Osteoblast (primary cell): ENCODE results near the gene ARRDC3. TPM values are rescaled to one million over a fixed set of nuclear protein-coding genes. Genes with fewer than 3 reads are reported as not detected.
A peak's percentile ranks its signal among the peaks of the same experiment; 100 is the strongest.

Experiments
- DNase-seq: peaks from one replicate; pipeline ENCODE4 v3.0.0; 2011; ENCODE audit warnings: low spot score, mixed read lengths; ENCODE audit not compliant: insufficient read length; ENCODE audit errors: missing footprints
- H2AFZ ChIP-seq: 2 replicates; pipeline ENCODE4 v1.6.0; 2011; ENCODE audit warnings: mild to moderate bottlenecking, low read length
- H3K27ac ChIP-seq: 2 replicates; pipeline ENCODE4 v1.5.1; 2011; ENCODE audit warnings: mild to moderate bottlenecking, low read depth, low read length, moderate library complexity
- H3K27me3 ChIP-seq: 2 replicates; pipeline ENCODE4 v1.6.0; 2012; ENCODE audit warnings: mild to moderate bottlenecking, control low read depth, inconsistent platforms, low read length, moderate library complexity; ENCODE audit not compliant: insufficient read depth
- H3K36me3 ChIP-seq: 2 replicates; pipeline ENCODE4 v1.5.1; 2011; ENCODE audit warnings: mild to moderate bottlenecking, low read length, control low read depth, moderate library complexity; ENCODE audit not compliant: insufficient read depth
- H3K4me1 ChIP-seq: 2 replicates; pipeline ENCODE4 v1.5.1; 2011; ENCODE audit warnings: mild to moderate bottlenecking, low read length, control low read depth, moderate library complexity; ENCODE audit not compliant: insufficient read depth
- H3K4me2 ChIP-seq: 2 replicates; pipeline ENCODE4 v1.6.0; 2011; ENCODE audit warnings: mild to moderate bottlenecking, low read length; ENCODE audit not compliant: insufficient read depth
- H3K4me3 ChIP-seq: fragments of 200-600 bp; sonication (generic); 3 replicates; pipeline ENCODE4 v1.5.1; 2012; ENCODE audit warnings: mild to moderate bottlenecking, low read length, inconsistent platforms; ENCODE audit not compliant: insufficient read depth
- H3K79me2 ChIP-seq: 2 replicates; pipeline ENCODE4 v1.6.0; 2012; ENCODE audit warnings: mild to moderate bottlenecking, low read length, control low read depth, inconsistent platforms; ENCODE audit not compliant: insufficient read depth
- H3K9me3 ChIP-seq: 2 replicates; pipeline ENCODE4 v1.5.1; 2011; ENCODE audit warnings: low read depth, low read length, control low read depth
- H4K20me1 ChIP-seq: 2 replicates; pipeline ENCODE4 v1.6.0; 2012; ENCODE audit warnings: mild to moderate bottlenecking, low read length, control low read depth; ENCODE audit not compliant: insufficient read depth
- total RNA-seq: library from RNA; depleted of rRNA; stranded (reverse); fragments of >200 nt; gene quantifications from 2 replicates; pipeline ENCODE4 v1.2.3, GENCODE V29; 2012
- TF ChIP-seq, protein P1 (sequence below): IDR thresholded peaks from 2 replicates; pipeline ENCODE4 v1.5.1; 2011; ENCODE audit warnings: mild to moderate bottlenecking, low read depth, low read length, moderate library complexity; ENCODE audit errors: extremely low read depth

ARRDC3 gene
- total RNA-seq, 1 donor, result 101 TPM

DNA sequence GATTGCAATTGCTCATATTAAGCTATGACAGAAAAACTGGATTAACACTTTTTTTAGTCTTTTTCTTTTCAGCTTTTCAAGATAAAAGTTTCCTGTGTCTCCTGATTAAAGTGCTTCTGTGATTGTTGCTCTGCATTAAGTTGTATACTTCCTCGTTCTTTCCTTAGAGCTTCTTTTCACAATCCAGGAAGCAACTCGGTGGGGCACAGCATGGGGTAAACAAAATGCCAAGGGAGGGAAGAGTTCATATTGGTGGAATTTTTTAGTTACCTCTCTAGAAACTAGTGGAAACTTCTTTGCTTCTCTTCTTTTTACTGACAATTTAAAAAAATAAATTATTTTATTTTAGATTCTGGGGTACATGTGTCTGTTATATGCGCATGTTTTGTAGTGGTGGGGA, 37.8 kb upstream of the ARRDC3 start:
- H3K4me1 ChIP-seq, result no peaks in the 10 kb centered on the region
- TF ChIP-seq, protein P1, sequence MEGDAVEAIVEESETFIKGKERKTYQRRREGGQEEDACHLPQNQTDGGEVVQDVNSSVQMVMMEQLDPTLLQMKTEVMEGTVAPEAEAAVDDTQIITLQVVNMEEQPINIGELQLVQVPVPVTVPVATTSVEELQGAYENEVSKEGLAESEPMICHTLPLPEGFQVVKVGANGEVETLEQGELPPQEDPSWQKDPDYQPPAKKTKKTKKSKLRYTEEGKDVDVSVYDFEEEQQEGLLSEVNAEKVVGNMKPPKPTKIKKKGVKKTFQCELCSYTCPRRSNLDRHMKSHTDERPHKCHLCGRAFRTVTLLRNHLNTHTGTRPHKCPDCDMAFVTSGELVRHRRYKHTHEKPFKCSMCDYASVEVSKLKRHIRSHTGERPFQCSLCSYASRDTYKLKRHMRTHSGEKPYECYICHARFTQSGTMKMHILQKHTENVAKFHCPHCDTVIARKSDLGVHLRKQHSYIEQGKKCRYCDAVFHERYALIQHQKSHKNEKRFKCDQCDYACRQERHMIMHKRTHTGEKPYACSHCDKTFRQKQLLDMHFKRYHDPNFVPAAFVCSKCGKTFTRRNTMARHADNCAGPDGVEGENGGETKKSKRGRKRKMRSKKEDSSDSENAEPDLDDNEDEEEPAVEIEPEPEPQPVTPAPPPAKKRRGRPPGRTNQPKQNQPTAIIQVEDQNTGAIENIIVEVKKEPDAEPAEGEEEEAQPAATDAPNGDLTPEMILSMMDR, result no peak
- no peak overlapping the region for H3K27ac ChIP-seq
- no peak overlapping the region for H2AFZ ChIP-seq
- no peaks in the 10 kb centered on the region for H3K36me3 ChIP-seq
- DNase-seq, result no peak
- no peak overlapping the region for H3K4me2 ChIP-seq
- no peaks in the 10 kb centered on the region for H4K20me1 ChIP-seq
- no peaks in the 10 kb centered on the region for H3K27me3 ChIP-seq
- no peaks in the 10 kb centered on the region for H3K9me3 ChIP-seq
- no peaks in the 10 kb centered on the region for H3K79me2 ChIP-seq
- no peak overlapping the region for H3K4me3 ChIP-seq

DNA sequence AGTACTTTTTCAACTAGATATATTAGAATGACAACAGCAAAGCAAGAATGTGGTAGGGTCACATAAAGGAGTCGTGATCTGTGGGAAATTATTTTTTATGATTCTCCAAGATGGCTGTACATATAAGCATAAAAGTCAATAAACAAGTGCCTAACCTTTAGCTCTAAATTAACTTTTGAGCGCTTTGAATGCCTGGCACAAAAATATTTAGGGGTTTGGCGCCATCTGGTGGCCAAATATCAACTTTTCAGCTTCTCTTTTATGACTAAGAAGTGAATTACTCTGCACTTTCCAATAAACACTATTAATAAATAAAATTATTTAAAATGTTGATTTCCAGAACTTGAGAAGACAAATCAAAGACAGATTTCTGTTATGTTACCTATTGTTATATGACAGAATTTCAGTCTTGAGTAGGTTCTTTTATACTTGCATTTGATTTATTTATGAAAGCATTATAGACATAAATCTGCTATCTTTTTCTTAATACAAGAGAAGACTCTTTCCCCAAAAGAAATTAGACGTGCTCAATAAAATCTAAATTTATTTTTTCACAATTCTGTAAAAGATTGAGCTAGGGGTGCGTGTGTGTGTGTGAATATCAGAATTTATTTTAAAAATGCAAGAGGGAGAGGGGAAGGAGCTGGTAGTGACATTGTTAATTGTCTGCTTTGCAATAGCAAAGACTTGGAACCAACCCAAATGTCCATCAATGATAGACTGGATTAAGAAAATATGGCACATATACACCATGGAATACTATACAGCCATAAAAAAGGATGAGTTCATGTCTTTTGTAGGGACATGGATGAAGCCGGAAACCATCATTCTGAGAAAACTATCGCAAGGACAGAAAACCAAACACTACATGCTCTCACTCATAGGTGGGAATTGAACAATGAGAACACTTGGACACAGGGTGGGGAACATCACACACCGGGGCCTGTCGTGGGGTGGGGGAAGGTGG, 36.7 kb upstream of the ARRDC3 start:
- Histone ChIP-seq H3K9me3 (no peaks in the 10 kb centered on the region), H4K20me1 (no peaks in the 10 kb centered on the region), H3K27ac (no peak overlapping the region), H3K4me1 (no peaks in the 10 kb centered on the region), H3K27me3 (no peaks in the 10 kb centered on the region), H2AFZ (no peak overlapping the region), H3K36me3 (no peaks in the 10 kb centered on the region), H3K4me3 (no peak overlapping the region), H3K4me2 (no peak overlapping the region), H3K79me2 (no peaks in the 10 kb centered on the region)
- no peak for DNase-seq
- TF ChIP-seq, protein P1, result peak; percentile 65

DNA sequence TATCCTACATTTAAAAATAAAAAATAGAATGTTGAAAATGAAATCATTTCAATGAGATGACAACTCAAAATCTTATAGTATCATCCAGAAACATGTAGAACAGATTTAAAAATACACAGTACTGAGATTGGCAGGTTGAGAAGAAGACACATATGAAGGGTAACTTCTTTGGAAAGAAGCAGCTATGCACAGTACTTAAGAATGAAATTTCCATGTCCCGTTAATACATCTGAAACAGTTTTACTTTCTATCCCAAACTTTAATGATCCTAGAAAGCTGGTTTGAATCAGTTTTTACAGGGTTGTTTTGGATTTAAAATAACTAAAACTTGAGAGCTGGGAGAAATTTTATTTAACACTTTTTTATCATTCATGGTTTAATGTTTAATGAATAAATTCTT, 36.0 kb upstream of the ARRDC3 start:
- H3K27ac ChIP-seq, result no peak overlapping the region
- TF ChIP-seq, protein P1, result no peak
- no peaks in the 10 kb centered on the region for H4K20me1 ChIP-seq
- H3K79me2 ChIP-seq, result no peaks in the 10 kb centered on the region
- no peak overlapping the region for H3K4me3 ChIP-seq
- no peak overlapping the region for H3K4me2 ChIP-seq
- no peak for DNase-seq
- no peaks in the 10 kb centered on the region for H3K36me3 ChIP-seq
- no peaks in the 10 kb centered on the region for H3K9me3 ChIP-seq
- no peak overlapping the region for H2AFZ ChIP-seq
- H3K27me3 ChIP-seq, result no peaks in the 10 kb centered on the region
- H3K4me1 ChIP-seq, result no peaks in the 10 kb centered on the region

DNA sequence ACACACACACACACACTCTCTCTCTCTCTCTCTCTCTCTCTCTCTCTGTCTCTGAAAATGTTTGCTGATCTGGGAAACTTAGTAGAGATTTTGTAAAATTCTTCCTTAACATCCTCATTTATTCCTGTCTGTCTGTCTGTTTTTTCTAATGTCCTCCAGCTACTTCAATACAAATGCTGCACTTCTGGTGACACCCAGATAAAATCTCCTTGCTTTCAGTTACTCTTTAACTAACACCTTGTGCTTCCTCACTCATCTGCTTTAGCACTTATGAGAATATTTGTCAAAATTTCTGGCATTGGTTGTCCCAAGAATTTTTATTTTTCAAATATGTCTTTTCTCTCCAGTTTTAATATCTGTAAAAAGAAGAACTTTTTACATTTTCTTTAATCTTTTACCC, 35.0 kb upstream of the ARRDC3 start:
- DNase-seq, result no peak
- TF ChIP-seq, protein P1, result no peak

More for the DNA sequence above, 35.0 kb upstream of the ARRDC3 start:
- no peaks in the 10 kb centered on the region for H4K20me1 ChIP-seq
- H3K4me2 ChIP-seq, result no peak overlapping the region
- no peak overlapping the region for H3K27ac ChIP-seq
- H3K79me2 ChIP-seq, result no peaks in the 10 kb centered on the region
- H3K27me3 ChIP-seq, result no peaks in the 10 kb centered on the region
- H3K4me3 ChIP-seq, result no peak overlapping the region
- no peaks in the 10 kb centered on the region for H3K9me3 ChIP-seq
- H2AFZ ChIP-seq, result no peak overlapping the region
- no peaks in the 10 kb centered on the region for H3K36me3 ChIP-seq
- no peaks in the 10 kb centered on the region for H3K4me1 ChIP-seq
